Lower lobe of right lung (tissue), 2 donors: ENCODE data around the gene AURKA. TPM values are rescaled to one million over a fixed set of nuclear protein-coding genes. Genes with fewer than 3 reads are reported as not detected.
"Not testable (repeated sequence)": the region's sequence is repeated elsewhere in the genome, so short reads cannot be mapped to it uniquely, and the experiment has no call there.

Experiments
- ATAC-seq, 2 donors: fragments of 200-7000 bp; cut with Tn5 transposase; one replicate each; pipeline ENCODE4 v1.9.1; 2020 to 2022; ENCODE audit warnings: mild to moderate bottlenecking in 2 of 2, moderate library complexity in 2 of 2
- DNase-seq: peaks from one replicate; pipeline ENCODE4 v3.0.0-alpha.2; 2020
- H3K27ac ChIP-seq: fragments of 200-600 bp; one replicate; pipeline ENCODE4 v1.8.0; 2022
- H3K27me3 ChIP-seq: fragments of 200-600 bp; one replicate; pipeline ENCODE4 v1.8.0; 2022; ENCODE audit warnings: low read depth
- H3K36me3 ChIP-seq: fragments of 200-600 bp; one replicate; pipeline ENCODE4 v1.8.0; 2022; ENCODE audit warnings: mild to moderate bottlenecking
- H3K4me1 ChIP-seq: fragments of 200-600 bp; one replicate; pipeline ENCODE4 v1.8.0; 2022
- H3K4me3 ChIP-seq: fragments of 200-600 bp; one replicate; pipeline ENCODE4 v1.8.0; 2022; ENCODE audit warnings: mild to moderate bottlenecking
- H3K9me3 ChIP-seq: fragments of 200-600 bp; one replicate; pipeline ENCODE4 v1.8.0; 2022
- intact Hi-C: fragments of 100-400 bp; cut with DNase I; formaldehyde crosslinking; loops from one replicate; pipeline ENCODE4 v1.11.0; 2022
- total RNA-seq: library from RNA; stranded (reverse); fragmentation: NEBNext Ultra II Directional; extraction: Animal tissue kit (Norgen Biotek cat#: 25700); gene quantifications from one replicate; pipeline ENCODE4 v1.2.1, GENCODE V29; 2021
- TF ChIP-seq, protein P1 (sequence below): fragments of 200-600 bp; IDR thresholded peaks from one replicate; pipeline ENCODE4 v1.8.0; 2022; ENCODE audit warnings: antibody characterized with exemption, mild to moderate bottlenecking
- donor health status: DM: no; HTN: yes; CAD: no; lungs with severe emphysema.

AURKA gene
- total RNA-seq, 1 donor from 2014 or later = 2.5 TPM

GRCh38 chr20:56411759-56412472 is 19.9 kb upstream of the AURKA start, which contains the start of gene CASS4:
TSS of gene CASS4 (plus strand) at chr20:56412260. CDS start at chr20:56412459, 199 bp downstream.
- H3K36me3 ChIP-seq = peaks cover 16% of the 10 kb centered on the region
- H3K27ac ChIP-seq = peak within 1 kb of the TSS; percentile 85
- H3K27me3 ChIP-seq = no peaks in the 10 kb centered on the region
- H3K9me3 ChIP-seq = no peaks in the 10 kb centered on the region
- H3K4me1 ChIP-seq = peaks cover 31% of the 10 kb centered on the region
- TF ChIP-seq, protein P1, sequence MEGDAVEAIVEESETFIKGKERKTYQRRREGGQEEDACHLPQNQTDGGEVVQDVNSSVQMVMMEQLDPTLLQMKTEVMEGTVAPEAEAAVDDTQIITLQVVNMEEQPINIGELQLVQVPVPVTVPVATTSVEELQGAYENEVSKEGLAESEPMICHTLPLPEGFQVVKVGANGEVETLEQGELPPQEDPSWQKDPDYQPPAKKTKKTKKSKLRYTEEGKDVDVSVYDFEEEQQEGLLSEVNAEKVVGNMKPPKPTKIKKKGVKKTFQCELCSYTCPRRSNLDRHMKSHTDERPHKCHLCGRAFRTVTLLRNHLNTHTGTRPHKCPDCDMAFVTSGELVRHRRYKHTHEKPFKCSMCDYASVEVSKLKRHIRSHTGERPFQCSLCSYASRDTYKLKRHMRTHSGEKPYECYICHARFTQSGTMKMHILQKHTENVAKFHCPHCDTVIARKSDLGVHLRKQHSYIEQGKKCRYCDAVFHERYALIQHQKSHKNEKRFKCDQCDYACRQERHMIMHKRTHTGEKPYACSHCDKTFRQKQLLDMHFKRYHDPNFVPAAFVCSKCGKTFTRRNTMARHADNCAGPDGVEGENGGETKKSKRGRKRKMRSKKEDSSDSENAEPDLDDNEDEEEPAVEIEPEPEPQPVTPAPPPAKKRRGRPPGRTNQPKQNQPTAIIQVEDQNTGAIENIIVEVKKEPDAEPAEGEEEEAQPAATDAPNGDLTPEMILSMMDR = no peak
- DNase-seq (no peak), ATAC-seq (peak; percentile 83 to 89)
- H3K4me3 ChIP-seq = peak within 1 kb of the TSS; percentile 51
- intact Hi-C loops = no loop called here

DNA sequence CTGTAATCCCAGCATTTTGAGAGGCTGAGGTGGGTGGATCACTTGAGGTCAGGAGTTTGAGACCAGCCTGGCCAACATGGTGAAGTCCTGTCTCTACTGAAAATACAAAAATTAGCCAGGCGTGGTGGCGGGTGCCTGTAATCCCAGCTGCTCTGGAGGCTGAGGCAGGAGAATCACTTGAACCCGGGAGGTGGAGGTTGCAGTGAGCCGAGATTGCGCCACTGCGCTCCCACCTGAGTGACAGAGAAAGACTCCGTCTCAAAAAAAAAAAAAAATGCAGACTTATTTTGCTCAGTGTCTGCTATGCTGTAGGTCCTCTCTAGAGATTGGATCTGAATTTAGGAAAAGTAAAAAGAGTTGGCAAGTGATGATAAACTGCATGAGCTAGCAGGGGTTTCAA is 19.3 kb upstream of the AURKA start:
- DNase-seq, ATAC-seq, H3K27me3 ChIP-seq, intact Hi-C loops, H3K9me3 ChIP-seq: not testable (repeated sequence)
- Histone ChIP-seq H3K36me3 (peaks cover 22% of the 10 kb centered on the region), H3K4me3 (peak overlapping the region; percentile 51), H3K4me1 (peaks cover 30% of the 10 kb centered on the region), H3K27ac (peak overlapping the region; percentile 85)

GRCh38 chr20:56409956-56410355 is 17.9 kb upstream of the AURKA start:
- Histone ChIP-seq H3K4me3 (no peak overlapping the region), H3K36me3 (peaks cover 35% of the 10 kb centered on the region), H3K27me3 (no peaks in the 10 kb centered on the region), H3K4me1 (peaks cover 30% of the 10 kb centered on the region), H3K27ac (peak overlapping the region; percentile 44), H3K9me3 (no peaks in the 10 kb centered on the region)
- DNase-seq = no peak
- TF ChIP-seq, protein P1 = no peak
- no peak for ATAC-seq
- intact Hi-C loops = no loop called here

GRCh38 chr20:56409521-56409920 is 17.5 kb upstream of the AURKA start:
- H3K9me3 ChIP-seq = no peaks in the 10 kb centered on the region
- no peaks in the 10 kb centered on the region for H3K27me3 ChIP-seq
- intact Hi-C loops = no loop called here
- DNase-seq = no peak
- ATAC-seq = peak; percentile 47 to 48
- H3K4me3 ChIP-seq = no peak overlapping the region
- peaks cover 40% of the 10 kb centered on the region for H3K36me3 ChIP-seq
- TF ChIP-seq, protein P1 = no peak
- peak overlapping the region; percentile 44 for H3K27ac ChIP-seq
- H3K4me1 ChIP-seq = peaks cover 30% of the 10 kb centered on the region

DNA sequence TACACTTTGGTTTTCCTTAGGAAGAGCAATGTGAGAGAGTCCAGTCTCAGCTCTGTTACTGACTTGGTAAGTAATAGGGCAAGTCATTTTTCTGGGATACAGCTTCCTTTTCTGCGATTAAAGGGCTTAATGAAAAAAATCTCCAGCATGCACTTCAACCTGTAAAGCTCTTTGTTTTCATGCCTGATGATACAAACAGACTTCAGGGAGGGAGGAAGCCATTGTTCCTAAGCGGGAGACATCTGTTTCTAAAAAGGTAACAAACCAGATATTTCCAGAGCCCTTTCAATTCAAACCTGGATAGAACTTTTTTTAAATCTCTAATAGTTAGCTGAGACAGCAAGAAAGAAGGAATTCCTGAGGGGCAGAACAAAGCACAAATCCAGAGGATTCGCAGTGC is 14.9 kb upstream of the AURKA start:
- intact Hi-C loops = no loop called here
- H3K36me3 ChIP-seq = peaks cover 64% of the 10 kb centered on the region

GRCh38 chr20:56405356-56405755 is 13.3 kb upstream of the AURKA start:
- Histone ChIP-seq H3K4me1 (peaks cover 11% of the 10 kb centered on the region), H3K36me3 (peaks cover 79% of the 10 kb centered on the region)
- intact Hi-C loops, H3K27ac ChIP-seq, DNase-seq, H3K9me3 ChIP-seq, ATAC-seq, H3K4me3 ChIP-seq, H3K27me3 ChIP-seq: not testable (repeated sequence)

More for the DNA sequence above, 14.9 kb upstream of the AURKA start:
- DNase-seq (no peak), ATAC-seq (no peak)
- Histone ChIP-seq H3K4me1 (peaks cover 22% of the 10 kb centered on the region), H3K4me3 (no peak overlapping the region), H3K9me3 (no peaks in the 10 kb centered on the region), H3K27ac (no peak overlapping the region), H3K27me3 (no peaks in the 10 kb centered on the region)
- TF ChIP-seq, protein P1 = no peak
